IPS-20b (cell line): Measurements from ENCODE around the gene TPH1.

Experiments used
- H3K27ac ChIP-seq: one replicate; pipeline ENCODE4 v1.5.1; 2013; ENCODE audit warnings: low read length
- H3K27me3 ChIP-seq: 2 replicates; pipeline ENCODE4 v1.6.1; 2013; ENCODE audit warnings: mild to moderate bottlenecking, low read length, inconsistent platforms; ENCODE audit not compliant: insufficient read depth
- H3K36me3 ChIP-seq: 2 replicates; pipeline ENCODE4 v1.6.1; 2013; ENCODE audit warnings: low read depth, mild to moderate bottlenecking, inconsistent platforms, low read length, moderate library complexity; ENCODE audit not compliant: insufficient read depth
- H3K4me1 ChIP-seq: 2 replicates; pipeline ENCODE4 v1.6.1; 2013; ENCODE audit warnings: mild to moderate bottlenecking, control low read depth, inconsistent platforms, low read length, moderate library complexity; ENCODE audit not compliant: insufficient read depth
- H3K4me3 ChIP-seq: 2 replicates; pipeline ENCODE4 v1.5.1; 2013; ENCODE audit warnings: mild to moderate bottlenecking, low read length, inconsistent platforms
- H3K9ac ChIP-seq: 2 replicates; pipeline ENCODE4 v1.6.1; 2013; ENCODE audit warnings: low read depth, mild to moderate bottlenecking, inconsistent platforms, low read length, moderate library complexity
- H3K9me3 ChIP-seq: 2 replicates; pipeline ENCODE4 v1.6.1; 2013; ENCODE audit warnings: mild to moderate bottlenecking, low read depth, low read length, inconsistent platforms; ENCODE audit not compliant: insufficient read depth

The TPH1 gene

GRCh38 chr11:18046116-18046777, at the start of gene TPH1:
Gene TPH1 (minus strand): TSS chr11:18046269. CDS start chr11:18040762, 5,507 bp downstream.
- H3K36me3 ChIP-seq = no peaks in the 10 kb centered on the region
- peak within 1 kb of the TSS; percentile 60; the same call in 1 of the 2 replicates for H3K4me3 ChIP-seq
- H3K27ac ChIP-seq = no peak within 1 kb of the TSS
- peaks cover 47% of the 10 kb centered on the region for H3K27me3 ChIP-seq
- no peaks in the 10 kb centered on the region for H3K4me1 ChIP-seq
- no peak within 1 kb of the TSS for H3K9ac ChIP-seq
- no peaks in the 10 kb centered on the region for H3K9me3 ChIP-seq

GRCh38 chr11:18093959-18094358, 47.9 kb upstream of the TPH1 start:
- Histone ChIP-seq H3K27ac (no peak overlapping the region), H3K4me3 (no peak overlapping the region), H3K4me1 (no peaks in the 10 kb centered on the region), H3K36me3 (peaks cover 75% of the 10 kb centered on the region), H3K27me3 (no peaks in the 10 kb centered on the region), H3K9ac (no peak overlapping the region), H3K9me3 (no peaks in the 10 kb centered on the region)

GRCh38 chr11:18091731-18092130, 45.7 kb upstream of the TPH1 start:
- H3K9ac ChIP-seq = no peak overlapping the region
- no peaks in the 10 kb centered on the region for H3K27me3 ChIP-seq
- H3K27ac ChIP-seq = no peak overlapping the region
- H3K4me3 ChIP-seq = no peak overlapping the region
- H3K4me1 ChIP-seq = no peaks in the 10 kb centered on the region
- peaks cover 97% of the 10 kb centered on the region for H3K36me3 ChIP-seq
- no peaks in the 10 kb centered on the region for H3K9me3 ChIP-seq

- Histone ChIP-seq H3K4me1 (no peaks in the 10 kb centered on the region), H3K9me3 (no peaks in the 10 kb centered on the region), H3K27me3 (no peaks in the 10 kb centered on the region), H3K36me3 (peaks cover 95% of the 10 kb centered on the region), H3K4me3 (no peak overlapping the region), H3K9ac (no peak overlapping the region), H3K27ac (no peak overlapping the region)
Observed at GRCh38 chr11:18088966-18089365, 42.9 kb upstream of the TPH1 start.

- Histone ChIP-seq H3K27me3 (no peaks in the 10 kb centered on the region), H3K9me3 (no peaks in the 10 kb centered on the region), H3K27ac (no peak overlapping the region), H3K36me3 (peaks cover 95% of the 10 kb centered on the region), H3K4me3 (no peak overlapping the region), H3K4me1 (no peaks in the 10 kb centered on the region), H3K9ac (no peak overlapping the region)
Observed at GRCh38 chr11:18088366-18088765, 42.3 kb upstream of the TPH1 start.

- no peak overlapping the region for H3K9ac ChIP-seq
- H3K36me3 ChIP-seq = peaks cover 72% of the 10 kb centered on the region
Observed at GRCh38 chr11:18081551-18081950, 35.5 kb upstream of the TPH1 start.

GRCh38 chr11:18080451-18080850, 34.4 kb upstream of the TPH1 start:
- H3K4me3 ChIP-seq = no peak overlapping the region
- H3K4me1 ChIP-seq = no peaks in the 10 kb centered on the region
- H3K9me3 ChIP-seq = no peaks in the 10 kb centered on the region
- H3K27ac ChIP-seq = no peak overlapping the region
- no peak overlapping the region for H3K9ac ChIP-seq
- H3K27me3 ChIP-seq = no peaks in the 10 kb centered on the region
- peaks cover 67% of the 10 kb centered on the region for H3K36me3 ChIP-seq

More at GRCh38 chr11:18081551-18081950, 35.5 kb upstream of the TPH1 start:
- Histone ChIP-seq H3K9me3 (no peaks in the 10 kb centered on the region), H3K27me3 (no peaks in the 10 kb centered on the region), H3K4me3 (no peak overlapping the region), H3K4me1 (no peaks in the 10 kb centered on the region), H3K27ac (no peak overlapping the region)

- Histone ChIP-seq H3K9me3 (no peaks in the 10 kb centered on the region), H3K36me3 (peaks cover 62% of the 10 kb centered on the region), H3K9ac (no peak overlapping the region), H3K4me1 (no peaks in the 10 kb centered on the region), H3K27ac (no peak overlapping the region), H3K4me3 (no peak overlapping the region), H3K27me3 (no peaks in the 10 kb centered on the region)
Observed at GRCh38 chr11:18078909-18079308, 32.8 kb upstream of the TPH1 start.

GRCh38 chr11:18075444-18075843, 29.4 kb upstream of the TPH1 start:
- Histone ChIP-seq H3K27ac (no peak overlapping the region), H3K36me3 (peaks cover 29% of the 10 kb centered on the region), H3K4me1 (no peaks in the 10 kb centered on the region), H3K4me3 (no peak overlapping the region), H3K9me3 (no peaks in the 10 kb centered on the region), H3K9ac (no peak overlapping the region), H3K27me3 (no peaks in the 10 kb centered on the region)

GRCh38 chr11:18071098-18071705, 25.1 kb upstream of the TPH1 start:
- Histone ChIP-seq H3K27me3 (no peaks in the 10 kb centered on the region), H3K27ac (no peak overlapping the region)

GRCh38 chr11:18067372-18067771, 21.3 kb upstream of the TPH1 start:
- H3K9ac ChIP-seq = no peak overlapping the region
- no peaks in the 10 kb centered on the region for H3K36me3 ChIP-seq
- no peaks in the 10 kb centered on the region for H3K4me1 ChIP-seq
- no peaks in the 10 kb centered on the region for H3K27me3 ChIP-seq
- no peak overlapping the region for H3K27ac ChIP-seq
- no peaks in the 10 kb centered on the region for H3K9me3 ChIP-seq
- no peak overlapping the region for H3K4me3 ChIP-seq

More at GRCh38 chr11:18071098-18071705, 25.1 kb upstream of the TPH1 start:
- no peaks in the 10 kb centered on the region for H3K9me3 ChIP-seq
- no peak overlapping the region for H3K4me3 ChIP-seq
- no peaks in the 10 kb centered on the region for H3K4me1 ChIP-seq
- H3K36me3 ChIP-seq = peaks cover 12% of the 10 kb centered on the region; the same call in 1 of the 2 replicates
- no peak overlapping the region for H3K9ac ChIP-seq

GRCh38 chr11:18066626-18067025, 20.6 kb upstream of the TPH1 start:
- no peak overlapping the region for H3K4me3 ChIP-seq
- H3K36me3 ChIP-seq = no peaks in the 10 kb centered on the region
- H3K27me3 ChIP-seq = no peaks in the 10 kb centered on the region
- H3K9ac ChIP-seq = no peak overlapping the region
- H3K4me1 ChIP-seq = no peaks in the 10 kb centered on the region
- no peak overlapping the region for H3K27ac ChIP-seq
- H3K9me3 ChIP-seq = no peaks in the 10 kb centered on the region
